NCI-H2227 (cell line): ENCODE data around the gene UROS.
A peak's percentile ranks its signal among the peaks of the same experiment; 100 is the strongest.

ENCODE experiments used
- DNase-seq: peaks from one replicate; lab custom pipeline; 2025; ENCODE audit not compliant: unreplicated experiment; lab: John Stamatoyannopoulos, UW

Gene UROS

DNA sequence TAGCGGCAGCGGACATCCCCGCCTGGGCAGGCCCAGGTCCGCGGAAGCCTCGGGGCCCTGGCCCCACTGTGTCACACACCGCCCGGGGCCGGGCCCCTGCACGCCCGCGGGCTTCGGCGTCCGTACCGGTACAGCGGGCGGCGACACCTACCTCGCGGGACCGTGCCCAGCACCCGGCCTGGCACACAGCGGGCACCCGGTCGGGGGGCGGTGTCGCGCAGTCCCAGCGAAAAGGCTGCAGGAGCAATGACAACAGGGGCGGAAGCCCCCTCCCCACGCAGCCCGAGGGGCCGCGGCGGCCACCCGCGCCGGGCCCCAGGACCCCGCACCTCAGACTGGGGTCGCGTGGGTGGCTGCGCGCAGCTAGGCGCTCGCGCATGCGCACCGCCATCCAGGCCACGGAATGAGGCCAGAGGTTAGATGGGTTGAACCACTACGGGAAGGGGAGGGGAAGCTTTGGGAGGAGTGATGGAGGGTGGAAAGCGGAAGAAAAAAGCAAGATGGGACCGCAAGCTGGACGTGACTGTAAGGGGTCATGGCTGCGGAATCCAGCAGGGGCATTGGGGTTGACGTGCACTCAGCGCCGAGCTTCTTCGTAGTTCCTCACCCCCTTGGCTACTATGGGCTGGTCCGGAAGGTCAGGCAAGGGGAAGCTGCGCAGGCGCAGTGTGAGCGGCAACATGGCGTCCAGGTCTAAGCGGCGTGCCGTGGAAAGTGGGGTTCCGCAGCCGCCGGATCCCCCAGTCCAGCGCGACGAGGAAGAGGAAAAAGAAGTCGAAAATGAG lies at the start of gene UROS, which contains the start of gene BCCIP:
Gene UROS, minus strand, starts transcription at position 381 of the 785 bp plus-strand sequence. CDS start 6,759 bp downstream, outside the sequence.
Gene BCCIP, plus strand, starts transcription at position 669 of the 785 bp plus-strand sequence. Its CDS starts 12 bp downstream, at position 681.
- peak; percentile 92 for DNase-seq

GRCh38 chr10:125871338-125871737 lies 48.3 kb upstream of the UROS start:
- no peak for DNase-seq

DNA sequence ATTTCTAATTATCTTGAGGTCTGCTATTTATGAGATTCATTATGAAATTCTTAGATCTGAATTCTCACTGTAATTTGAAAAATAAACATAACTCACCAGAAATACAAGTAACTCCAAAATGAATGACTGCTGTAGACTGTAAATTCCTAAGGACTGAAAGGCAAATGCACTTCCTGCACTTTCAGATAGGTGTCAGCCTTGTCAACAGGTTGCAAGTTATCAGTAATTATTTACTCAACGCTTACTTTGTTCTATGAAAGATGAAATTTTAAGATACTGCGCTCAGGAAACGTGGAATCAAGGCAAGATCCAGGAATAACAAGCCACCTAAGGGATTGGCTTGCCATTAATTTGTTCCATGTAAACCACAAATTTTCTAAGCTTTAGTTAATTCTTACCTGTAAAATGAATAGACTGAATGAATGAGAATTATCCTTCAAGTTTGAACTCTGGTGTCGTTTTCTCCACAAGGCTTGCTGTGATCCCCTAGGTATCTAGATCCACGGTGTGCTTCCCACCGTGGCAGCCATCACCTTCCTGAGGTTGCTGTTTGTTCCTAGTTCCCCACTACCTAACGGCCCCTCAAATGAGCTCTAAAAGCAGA lies 45.4 kb upstream of the UROS start:
- DNase-seq = peak; percentile 42

- no peak for DNase-seq
These were observed 43.5 kb upstream of the UROS start for GRCh38 chr10:125866421-125867029.

DNA sequence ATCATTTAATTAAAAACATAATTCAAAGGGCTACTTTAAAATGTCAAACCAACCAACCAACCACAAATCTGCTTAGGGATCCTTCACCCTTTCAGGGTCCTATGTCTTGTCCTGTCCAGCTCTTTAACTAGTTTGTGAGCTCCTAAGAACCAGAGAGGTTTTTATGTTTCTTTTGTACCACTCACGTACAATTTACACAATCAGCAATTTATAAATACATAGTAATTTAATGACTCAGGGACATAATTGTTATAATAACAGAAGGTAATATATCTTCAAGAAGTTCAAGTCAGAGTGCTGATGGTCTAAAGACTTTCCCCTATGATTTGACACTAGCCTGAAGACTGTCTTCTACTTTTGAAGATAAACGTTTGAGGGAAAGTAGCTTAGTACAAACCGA lies 42.1 kb upstream of the UROS start:
- DNase-seq = no peak

- DNase-seq = no peak
These were observed 36.2 kb upstream of the UROS start for GRCh38 chr10:125859128-125859817.

- DNase-seq = no peak
These were observed 34.2 kb upstream of the UROS start for GRCh38 chr10:125857185-125857760.

DNA sequence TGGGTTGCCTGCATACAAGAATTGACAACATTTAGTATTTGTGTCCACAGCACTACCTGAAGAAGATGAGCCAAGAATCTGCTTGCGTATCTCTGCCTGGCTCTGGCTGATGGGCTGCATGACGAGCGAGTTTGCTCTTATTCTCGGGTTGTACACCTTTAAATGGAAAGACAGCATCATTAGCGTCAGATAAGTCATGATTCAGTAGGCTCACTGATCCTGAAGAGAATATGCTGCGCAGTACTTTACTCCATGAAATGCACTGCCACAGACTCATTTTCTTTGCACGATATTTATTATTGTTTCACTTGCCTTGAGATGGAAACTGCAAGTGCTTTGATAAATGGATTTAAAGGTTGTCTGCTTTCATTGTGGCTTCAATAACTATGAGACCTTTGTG lies 29.4 kb upstream of the UROS start:
- DNase-seq = no peak

GRCh38 chr10:125850766-125851731 lies 28.0 kb upstream of the UROS start:
- DNase-seq = no peak

DNA sequence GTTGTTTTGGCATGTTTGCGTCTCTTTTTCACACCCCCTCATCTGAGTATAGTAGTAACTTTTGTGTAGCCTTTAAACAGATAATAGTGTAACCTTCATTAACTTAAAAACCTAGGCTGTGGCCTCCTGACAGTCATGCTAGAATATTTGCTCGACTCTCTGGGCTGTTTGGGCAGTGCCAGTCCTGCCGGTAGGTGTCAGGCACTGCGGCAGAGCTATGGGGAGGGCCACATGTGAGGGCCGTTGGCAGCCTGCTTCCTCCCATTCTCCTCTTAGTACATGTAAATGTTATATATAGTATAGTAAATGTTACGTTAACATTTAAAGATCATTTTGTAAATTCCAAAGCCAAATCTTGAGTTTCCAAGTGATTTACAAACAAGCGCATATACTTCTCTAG lies 26.4 kb upstream of the UROS start:
- no peak for DNase-seq

DNA sequence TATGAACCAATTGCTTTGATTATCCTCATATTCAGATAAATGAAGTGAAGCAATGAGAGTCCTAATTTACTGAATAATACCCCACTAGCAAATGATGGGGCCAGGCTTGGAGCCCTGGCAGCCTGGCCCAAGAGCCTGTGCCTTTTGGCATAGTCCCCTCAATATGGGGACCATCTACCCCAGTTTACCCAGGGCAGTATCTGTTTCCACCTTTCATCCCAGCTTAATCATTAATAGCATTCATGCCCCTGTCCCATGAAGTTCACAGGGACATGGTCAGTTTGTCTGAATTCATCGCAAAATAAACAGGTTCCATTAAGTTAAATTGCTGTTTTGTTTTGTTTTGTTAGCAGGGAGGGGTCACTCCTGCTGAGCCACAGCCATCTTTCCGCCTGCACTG lies 25.8 kb upstream of the UROS start:
- DNase-seq = no peak

DNA sequence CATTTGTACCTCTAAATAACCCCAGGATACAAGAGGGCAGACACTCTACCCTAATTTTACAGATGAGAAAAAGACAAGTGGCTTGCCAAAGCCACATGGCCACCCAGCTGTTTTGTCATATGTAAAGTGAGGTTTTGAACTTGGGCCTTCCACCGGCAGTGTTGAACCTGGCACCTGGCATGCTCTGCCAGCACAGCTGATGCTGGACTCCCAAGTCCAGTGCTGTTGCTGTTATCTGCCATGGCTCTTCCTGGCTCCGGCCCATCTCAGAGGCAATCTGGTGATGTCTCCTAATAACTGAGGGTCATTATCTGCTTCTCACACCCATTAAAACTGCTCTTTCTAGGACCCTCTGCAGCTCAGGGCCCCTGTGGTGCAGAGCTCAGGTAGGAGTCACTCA lies 25.3 kb upstream of the UROS start:
- DNase-seq = no peak

- DNase-seq = no peak
These were observed 23.8 kb upstream of the UROS start for GRCh38 chr10:125846894-125847293.

DNA sequence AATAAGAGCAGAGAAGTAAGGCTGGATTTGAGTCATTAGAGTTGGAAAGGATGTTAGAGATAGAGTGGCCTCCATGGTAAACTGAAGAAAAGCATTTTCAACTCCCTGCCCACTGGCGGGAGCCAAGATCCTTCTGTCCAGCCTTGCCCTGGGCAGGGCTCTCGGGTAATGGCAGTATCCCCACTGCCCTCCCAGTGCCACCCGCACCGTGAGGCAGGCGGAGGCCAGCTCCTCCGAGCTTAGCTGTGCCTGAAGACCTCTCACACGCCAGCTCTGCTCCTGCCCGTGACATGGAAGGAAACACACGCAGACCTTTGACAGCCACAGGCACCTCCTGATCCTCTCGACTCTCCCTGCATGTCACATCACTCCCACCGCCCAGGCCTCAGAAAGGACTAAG lies 22.6 kb upstream of the UROS start:
- DNase-seq = no peak

DNA sequence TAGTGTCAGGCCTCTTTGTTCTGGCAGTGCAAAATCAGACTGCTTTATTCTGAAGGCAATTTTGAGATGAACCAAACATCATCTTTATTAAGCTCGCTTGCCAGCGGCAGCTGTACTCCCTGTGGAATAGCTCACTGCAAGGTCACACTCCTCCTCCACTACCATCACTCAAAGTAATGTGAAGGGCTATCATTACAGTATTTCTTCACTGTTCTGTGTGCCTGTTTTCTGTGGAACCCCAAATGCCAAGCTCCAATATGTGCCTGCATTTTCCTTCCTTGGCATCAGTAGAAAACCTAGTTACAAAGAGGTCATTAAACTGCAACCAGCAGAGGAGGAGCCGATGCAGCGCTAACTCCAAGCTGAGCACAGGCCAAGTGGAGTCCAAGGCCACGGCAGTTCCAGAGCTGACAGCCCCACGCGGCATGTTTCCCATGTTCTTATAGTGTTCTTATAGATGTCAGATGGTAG lies 21.7 kb upstream of the UROS start:
- peak; percentile 52 for DNase-seq

DNA sequence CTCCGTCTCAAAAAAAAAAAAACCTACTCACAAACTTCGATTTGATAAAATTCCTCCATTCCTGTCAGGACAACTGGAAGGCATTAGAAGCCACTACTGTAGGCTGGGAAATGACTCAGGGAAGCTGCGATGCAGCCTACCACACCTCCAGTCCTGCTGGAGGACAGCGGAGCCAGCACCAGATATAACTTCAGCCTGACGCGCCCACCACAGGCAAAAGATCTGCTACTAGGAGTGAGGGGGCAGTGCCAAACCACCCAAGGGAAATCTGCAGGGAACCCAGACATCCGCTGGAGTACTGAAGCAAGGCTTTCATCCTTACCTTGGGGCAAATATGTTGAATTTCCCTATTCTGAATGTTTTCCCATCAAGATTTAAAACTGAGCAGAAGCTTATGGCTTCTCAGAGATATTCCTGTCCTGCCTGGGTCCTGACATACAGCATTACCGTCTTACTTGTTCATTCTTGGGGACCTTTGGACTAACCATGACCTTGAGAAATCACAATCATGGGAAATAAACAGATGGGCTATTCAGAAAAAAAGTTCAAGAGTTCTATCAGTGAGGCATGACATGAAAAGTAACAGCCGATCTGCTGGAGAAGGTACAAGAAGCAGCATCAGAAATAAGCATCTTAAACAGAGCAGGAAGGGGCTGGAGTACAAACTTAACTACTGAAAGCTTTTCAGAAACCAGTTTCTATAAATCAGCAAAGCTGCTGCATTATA lies 20.7 kb upstream of the UROS start:
- DNase-seq = no peak

DNA sequence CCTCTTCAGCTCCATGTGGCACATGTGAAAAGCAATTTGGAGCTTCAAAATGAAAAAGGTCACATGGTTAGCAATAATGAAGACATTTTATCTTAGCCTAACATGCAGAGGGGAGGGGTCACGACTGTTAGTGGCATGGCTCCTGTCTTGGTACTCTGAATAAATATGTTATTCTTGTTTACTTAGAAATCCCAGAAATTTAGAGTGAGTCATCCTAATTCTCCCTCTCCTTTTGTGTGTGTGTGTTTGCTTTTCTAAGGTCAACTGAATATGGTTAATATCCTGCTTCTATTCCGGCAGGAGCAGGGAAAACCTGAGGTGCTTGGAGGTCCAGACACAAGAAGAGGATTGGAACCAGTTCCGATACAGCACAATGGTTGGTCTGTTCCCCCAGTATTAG lies 17.9 kb upstream of the UROS start:
- DNase-seq = no peak

GRCh38 chr10:125840406-125840805 lies 17.3 kb upstream of the UROS start:
- no peak for DNase-seq
